Measurements from ENCODE around the gene DSEL.

DNA sequence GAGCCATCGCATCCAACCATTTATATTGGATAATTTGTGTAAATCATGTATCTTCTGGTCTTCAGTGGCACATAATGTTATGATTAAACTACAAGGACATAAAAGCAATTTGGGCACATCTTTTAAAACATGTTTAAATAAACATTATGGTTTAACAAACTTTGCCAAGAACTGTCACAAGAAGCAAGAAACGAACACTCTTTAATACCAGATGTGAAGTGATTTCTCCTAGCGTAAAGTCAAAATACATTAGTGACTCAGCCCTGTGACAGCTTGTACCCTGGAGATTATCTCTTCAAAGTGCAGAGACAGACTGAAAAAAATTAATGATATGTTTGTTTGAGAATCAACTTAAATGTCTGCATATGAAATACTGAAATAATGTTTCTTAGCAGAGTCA lies 39.9 kb downstream of the DSEL start:
- TF ChIP-seq, protein P1, sequence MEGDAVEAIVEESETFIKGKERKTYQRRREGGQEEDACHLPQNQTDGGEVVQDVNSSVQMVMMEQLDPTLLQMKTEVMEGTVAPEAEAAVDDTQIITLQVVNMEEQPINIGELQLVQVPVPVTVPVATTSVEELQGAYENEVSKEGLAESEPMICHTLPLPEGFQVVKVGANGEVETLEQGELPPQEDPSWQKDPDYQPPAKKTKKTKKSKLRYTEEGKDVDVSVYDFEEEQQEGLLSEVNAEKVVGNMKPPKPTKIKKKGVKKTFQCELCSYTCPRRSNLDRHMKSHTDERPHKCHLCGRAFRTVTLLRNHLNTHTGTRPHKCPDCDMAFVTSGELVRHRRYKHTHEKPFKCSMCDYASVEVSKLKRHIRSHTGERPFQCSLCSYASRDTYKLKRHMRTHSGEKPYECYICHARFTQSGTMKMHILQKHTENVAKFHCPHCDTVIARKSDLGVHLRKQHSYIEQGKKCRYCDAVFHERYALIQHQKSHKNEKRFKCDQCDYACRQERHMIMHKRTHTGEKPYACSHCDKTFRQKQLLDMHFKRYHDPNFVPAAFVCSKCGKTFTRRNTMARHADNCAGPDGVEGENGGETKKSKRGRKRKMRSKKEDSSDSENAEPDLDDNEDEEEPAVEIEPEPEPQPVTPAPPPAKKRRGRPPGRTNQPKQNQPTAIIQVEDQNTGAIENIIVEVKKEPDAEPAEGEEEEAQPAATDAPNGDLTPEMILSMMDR (conservative IDR thresholded peaks at IDR 0.05; ENCODE audit: low read depth, low read length) = no peak
- TF ChIP-seq EZH2 (IDR thresholded peaks at IDR 0.05; ENCODE audit: borderline replicate concordance, low read depth, low read length, poor library complexity, severe bottlenecking) = no peak

Data from A673 (cell line).